OCI-LY3 (cell line): ENCODE results near the gene NLRC4.
"Not testable (repeated sequence)": the region's sequence is repeated elsewhere in the genome, so short reads cannot be mapped to it uniquely, and the experiment has no call there.

Source experiments
- H2AFZ ChIP-seq: fragments of 200-600, 300-600 bp; shearing (Covaris generic); 2 replicates; pipeline ENCODE4 v1.6.0; 2014; ENCODE audit warnings: antibody characterized with exemption, low read depth, low read length
- H3K27ac ChIP-seq: fragments of 200-600, 300-600 bp; sonication (generic); 2 replicates; pipeline ENCODE4 v1.5.1; 2014; ENCODE audit warnings: mild to moderate bottlenecking, low read length, moderate library complexity, mixed read lengths
- H3K27me3 ChIP-seq: fragments of 200-600, 300-600 bp; sonication (generic); 2 replicates; pipeline ENCODE4 v1.6.1; 2014; ENCODE audit warnings: low read depth, low read length, mixed read lengths
- H3K36me3 ChIP-seq: fragments of 200-600, 300-600 bp; sonication (generic); replicated peaks from 2 replicates; pipeline ENCODE3; 2014; ENCODE audit warnings: low read depth, low read length, mixed read lengths
- H3K4me1 ChIP-seq: fragments of 300-600, 200-600 bp; sonication (generic); 2 replicates; pipeline ENCODE4 v1.6.1; 2014; ENCODE audit warnings: low read length, mixed read lengths
- H3K4me2 ChIP-seq: fragments of 200-600, 300-600 bp; sonication (generic); 2 replicates; pipeline ENCODE4 v1.6.1; 2014; ENCODE audit warnings: low read length, mixed read lengths
- H3K4me3 ChIP-seq: fragments of 300-600, 200-600 bp; sonication (generic); 2 replicates; pipeline ENCODE4 v1.5.1; 2014; ENCODE audit warnings: antibody characterized with exemption, mild to moderate bottlenecking, low read length, moderate library complexity
- H3K79me2 ChIP-seq: fragments of 300-600, 200-600 bp; shearing (Covaris generic); 2 replicates; pipeline ENCODE4 v1.6.1; 2014; ENCODE audit warnings: mild to moderate bottlenecking, low read length, mixed read lengths
- H3K9ac ChIP-seq: fragments of 300-600, 200-600 bp; shearing (Covaris generic); 2 replicates; pipeline ENCODE4 v1.6.0; 2014; ENCODE audit warnings: mild to moderate bottlenecking, low read length, moderate library complexity
- H3K9me3 ChIP-seq: fragments of 200-600, 300-600 bp; shearing (Covaris generic); 2 replicates; pipeline ENCODE4 v1.6.1; 2014; ENCODE audit warnings: low read length, mixed read lengths; ENCODE audit not compliant: insufficient read depth
- H4K20me1 ChIP-seq: fragments of 200-600, 300-600 bp; sonication (generic); 2 replicates; pipeline ENCODE4 v1.6.1; 2016; ENCODE audit warnings: low read length, mixed read lengths; ENCODE audit not compliant: insufficient read depth
- EZH2phosphoT487 ChIP-seq: fragments of 200-600 bp; shearing (Covaris generic); IDR thresholded peaks from 2 replicates; pipeline ENCODE4 v1.6.1; 2018; ENCODE audit warnings: antibody characterized with exemption, mixed run types, low read depth
- TF ChIP-seq, protein P1 (sequence below): fragments of 200-600, 300-600 bp; sonication (generic); IDR thresholded peaks from 2 replicates; pipeline ENCODE4 v1.5.1; 2014; ENCODE audit warnings: antibody characterized with exemption, low read length, low read depth

Gene NLRC4, protein sequence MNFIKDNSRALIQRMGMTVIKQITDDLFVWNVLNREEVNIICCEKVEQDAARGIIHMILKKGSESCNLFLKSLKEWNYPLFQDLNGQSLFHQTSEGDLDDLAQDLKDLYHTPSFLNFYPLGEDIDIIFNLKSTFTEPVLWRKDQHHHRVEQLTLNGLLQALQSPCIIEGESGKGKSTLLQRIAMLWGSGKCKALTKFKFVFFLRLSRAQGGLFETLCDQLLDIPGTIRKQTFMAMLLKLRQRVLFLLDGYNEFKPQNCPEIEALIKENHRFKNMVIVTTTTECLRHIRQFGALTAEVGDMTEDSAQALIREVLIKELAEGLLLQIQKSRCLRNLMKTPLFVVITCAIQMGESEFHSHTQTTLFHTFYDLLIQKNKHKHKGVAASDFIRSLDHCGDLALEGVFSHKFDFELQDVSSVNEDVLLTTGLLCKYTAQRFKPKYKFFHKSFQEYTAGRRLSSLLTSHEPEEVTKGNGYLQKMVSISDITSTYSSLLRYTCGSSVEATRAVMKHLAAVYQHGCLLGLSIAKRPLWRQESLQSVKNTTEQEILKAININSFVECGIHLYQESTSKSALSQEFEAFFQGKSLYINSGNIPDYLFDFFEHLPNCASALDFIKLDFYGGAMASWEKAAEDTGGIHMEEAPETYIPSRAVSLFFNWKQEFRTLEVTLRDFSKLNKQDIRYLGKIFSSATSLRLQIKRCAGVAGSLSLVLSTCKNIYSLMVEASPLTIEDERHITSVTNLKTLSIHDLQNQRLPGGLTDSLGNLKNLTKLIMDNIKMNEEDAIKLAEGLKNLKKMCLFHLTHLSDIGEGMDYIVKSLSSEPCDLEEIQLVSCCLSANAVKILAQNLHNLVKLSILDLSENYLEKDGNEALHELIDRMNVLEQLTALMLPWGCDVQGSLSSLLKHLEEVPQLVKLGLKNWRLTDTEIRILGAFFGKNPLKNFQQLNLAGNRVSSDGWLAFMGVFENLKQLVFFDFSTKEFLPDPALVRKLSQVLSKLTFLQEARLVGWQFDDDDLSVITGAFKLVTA

DNA sequence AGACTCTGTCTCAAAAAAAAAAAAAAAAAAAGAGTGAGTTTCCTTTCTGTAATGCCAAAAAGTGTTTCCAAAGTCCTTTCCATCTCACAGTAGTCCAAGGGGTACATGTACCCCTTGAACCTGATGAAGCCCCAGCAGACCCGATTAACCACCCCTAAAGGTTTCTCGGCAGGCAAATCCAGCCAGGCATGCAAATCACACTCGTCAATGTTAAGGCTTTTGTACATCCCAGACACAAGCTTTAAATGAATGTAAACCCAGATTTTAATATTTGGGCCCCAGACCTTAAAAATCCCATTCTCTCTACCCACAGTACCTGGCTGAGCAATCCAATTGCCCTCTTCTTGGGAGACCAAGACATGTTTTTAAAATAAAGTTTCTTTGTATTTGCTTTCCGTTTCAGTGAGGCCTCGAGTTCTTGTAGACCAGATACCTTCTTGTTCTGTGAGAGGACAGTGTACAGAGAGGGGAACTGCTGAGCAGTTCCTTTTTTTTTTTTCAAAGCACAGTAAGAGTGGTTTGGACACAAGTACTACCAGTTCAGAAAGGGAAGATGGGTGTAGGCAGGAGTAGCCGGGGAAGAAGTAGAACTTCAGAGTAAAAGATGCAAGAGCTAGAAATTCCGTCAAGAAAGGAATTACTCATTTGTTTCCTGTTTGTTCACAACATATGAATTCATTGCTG, at the start of gene NLRC4:
Gene NLRC4 (minus strand): TSS at position 465 of the 684 bp plus-strand sequence. CDS start 8,111 bp downstream, outside the sequence.
- no peaks in the 10 kb centered on the region for H4K20me1 ChIP-seq
- peak within 1 kb of the TSS; percentile 64 for H3K9ac ChIP-seq
- no peaks in the 10 kb centered on the region for H3K36me3 ChIP-seq
- no peaks in the 10 kb centered on the region for H3K79me2 ChIP-seq
- peak within 1 kb of the TSS; percentile 89 for H3K4me2 ChIP-seq
- peak within 1 kb of the TSS; percentile 68 for H3K27ac ChIP-seq
- H3K4me3 ChIP-seq, result peak within 1 kb of the TSS; percentile 70
- H3K4me1 ChIP-seq, result peaks cover 19% of the 10 kb centered on the region
- peak within 1 kb of the TSS; percentile 100 for H2AFZ ChIP-seq
- H3K9me3 ChIP-seq, result no peaks in the 10 kb centered on the region
- TF ChIP-seq, protein P1, sequence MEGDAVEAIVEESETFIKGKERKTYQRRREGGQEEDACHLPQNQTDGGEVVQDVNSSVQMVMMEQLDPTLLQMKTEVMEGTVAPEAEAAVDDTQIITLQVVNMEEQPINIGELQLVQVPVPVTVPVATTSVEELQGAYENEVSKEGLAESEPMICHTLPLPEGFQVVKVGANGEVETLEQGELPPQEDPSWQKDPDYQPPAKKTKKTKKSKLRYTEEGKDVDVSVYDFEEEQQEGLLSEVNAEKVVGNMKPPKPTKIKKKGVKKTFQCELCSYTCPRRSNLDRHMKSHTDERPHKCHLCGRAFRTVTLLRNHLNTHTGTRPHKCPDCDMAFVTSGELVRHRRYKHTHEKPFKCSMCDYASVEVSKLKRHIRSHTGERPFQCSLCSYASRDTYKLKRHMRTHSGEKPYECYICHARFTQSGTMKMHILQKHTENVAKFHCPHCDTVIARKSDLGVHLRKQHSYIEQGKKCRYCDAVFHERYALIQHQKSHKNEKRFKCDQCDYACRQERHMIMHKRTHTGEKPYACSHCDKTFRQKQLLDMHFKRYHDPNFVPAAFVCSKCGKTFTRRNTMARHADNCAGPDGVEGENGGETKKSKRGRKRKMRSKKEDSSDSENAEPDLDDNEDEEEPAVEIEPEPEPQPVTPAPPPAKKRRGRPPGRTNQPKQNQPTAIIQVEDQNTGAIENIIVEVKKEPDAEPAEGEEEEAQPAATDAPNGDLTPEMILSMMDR, result no peak
- TF ChIP-seq EZH2phosphoT487, result no peak
- no peaks in the 10 kb centered on the region for H3K27me3 ChIP-seq

DNA sequence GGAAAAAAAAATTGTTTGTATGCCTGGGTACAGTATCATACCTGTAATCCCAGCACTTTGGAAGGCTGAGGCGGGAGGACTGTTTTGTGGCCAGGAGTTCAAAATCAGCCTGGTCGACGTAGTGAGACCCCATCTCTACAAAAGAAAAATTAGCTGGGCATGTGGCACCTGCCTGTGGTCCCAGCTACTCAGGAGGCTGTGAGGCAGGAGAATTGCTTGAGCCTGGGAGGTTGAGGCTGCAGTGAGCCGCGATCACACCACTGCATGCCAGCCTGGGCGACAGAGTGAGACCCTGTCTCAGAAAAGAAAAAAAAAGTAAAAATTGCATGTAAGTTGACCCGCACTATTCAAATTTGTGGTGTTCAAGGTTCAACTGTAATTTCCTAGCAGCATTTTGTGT, 45.9 kb upstream of the NLRC4 start:
- Histone ChIP-seq H3K4me3 (no peak overlapping the region), H3K4me2 (no peak overlapping the region), H3K27me3 (no peaks in the 10 kb centered on the region), H2AFZ (no peak overlapping the region), H3K27ac (no peak overlapping the region), H3K4me1 (no peaks in the 10 kb centered on the region), H3K9ac (no peak overlapping the region), H3K9me3 (no peaks in the 10 kb centered on the region), H4K20me1 (no peaks in the 10 kb centered on the region), H3K36me3 (peaks cover under 1% of the 10 kb centered on the region), H3K79me2 (no peaks in the 10 kb centered on the region)
- TF ChIP-seq EZH2phosphoT487, result no peak
- TF ChIP-seq, protein P1, result no peak

DNA sequence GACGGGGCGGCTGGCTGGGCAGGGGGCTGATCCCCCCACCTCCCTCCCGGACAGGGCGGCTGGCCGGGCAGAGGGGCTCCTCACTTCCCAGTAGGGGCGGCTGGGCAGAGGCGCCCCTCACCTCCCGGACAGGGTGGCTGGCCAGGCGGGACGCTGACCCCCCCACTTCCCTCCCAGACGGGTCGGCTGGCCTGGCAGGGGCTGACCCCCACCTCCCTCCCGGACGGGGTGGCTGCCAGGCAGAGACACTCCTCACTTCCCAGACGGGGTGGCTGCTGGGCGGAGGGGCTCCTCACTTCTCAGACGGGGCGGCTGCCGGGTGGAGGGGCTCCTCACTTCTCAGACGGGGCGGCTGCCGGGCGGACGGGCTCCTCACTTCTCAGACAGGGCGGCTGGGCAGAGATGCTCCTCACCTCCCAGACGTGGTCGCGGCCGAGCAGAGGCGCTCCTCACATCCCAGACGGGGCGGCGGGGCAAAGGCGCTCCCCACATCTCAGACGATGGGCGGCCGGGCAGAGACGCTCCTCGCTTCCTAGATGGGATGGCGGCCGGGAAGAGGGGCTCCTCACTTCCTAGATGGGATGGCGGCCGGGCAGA, 29.4 kb upstream of the NLRC4 start:
- not testable (repeated sequence) for H3K4me1 ChIP-seq, H4K20me1 ChIP-seq, H3K4me2 ChIP-seq, H3K27ac ChIP-seq, H3K9me3 ChIP-seq, H3K36me3 ChIP-seq, H2AFZ ChIP-seq, H3K79me2 ChIP-seq, H3K4me3 ChIP-seq, H3K9ac ChIP-seq, H3K27me3 ChIP-seq

DNA sequence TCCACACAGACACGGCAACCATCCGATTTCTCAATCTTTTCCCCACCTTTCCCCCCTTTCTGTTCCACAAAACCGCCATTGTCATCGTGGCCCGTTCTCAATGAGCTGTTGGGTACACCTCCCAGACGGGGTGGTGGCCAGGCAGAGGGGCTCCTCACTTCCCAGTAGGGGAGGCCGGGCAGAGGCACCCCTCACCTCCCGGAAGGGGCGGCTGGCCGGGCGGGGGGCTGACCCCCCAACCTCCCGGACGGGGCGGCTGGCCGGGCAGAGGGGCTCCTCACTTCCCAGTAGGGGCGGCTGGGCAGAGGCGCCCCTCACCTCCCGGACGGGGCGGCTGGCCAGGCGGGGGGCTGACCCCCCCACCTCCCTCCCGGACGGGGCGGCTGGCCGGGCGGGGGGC, 28.8 kb upstream of the NLRC4 start:
- H3K4me3 ChIP-seq, H3K4me2 ChIP-seq, H3K36me3 ChIP-seq, H2AFZ ChIP-seq, H3K27ac ChIP-seq, H3K79me2 ChIP-seq, H3K9me3 ChIP-seq, H3K4me1 ChIP-seq, H3K9ac ChIP-seq, H3K27me3 ChIP-seq, H4K20me1 ChIP-seq: not testable (repeated sequence)
